ENCODE measurements around the gene COA6.

The COA6 gene

GRCh38 chr1:234409328-234409727 is 36.1 kb downstream of the COA6 start:
- Histone ChIP-seq H4K20me1 (ENCODE audit: low read depth, low read length) (no peaks in the 10 kb centered on the region), H3K4me2 (ENCODE audit: low read depth, low read length, poor library complexity, severe bottlenecking) (no peak overlapping the region), H3K27ac (ENCODE audit: low read depth, low read length) (no peak overlapping the region), H3K9me2 (replicated peaks; ENCODE audit: insufficient read depth, low read length) (no peaks in the 10 kb centered on the region), H3K79me2 (ENCODE audit: insufficient read depth, low read length) (no peaks in the 10 kb centered on the region), H3K9me3 (ENCODE audit: insufficient read depth, low read length) (no peaks in the 10 kb centered on the region), H3K4me3 (ENCODE audit: insufficient read depth, low read length, poor library complexity, severe bottlenecking) (no peak overlapping the region), H3F3A (ENCODE audit: insufficient read depth) (no peaks in the 10 kb centered on the region), H3K9ac (ENCODE audit: low read length) (no peak overlapping the region), H2AFZ (ENCODE audit: low read depth, low read length, severe bottlenecking) (no peak overlapping the region), H3K36me3 (ENCODE audit: low read length) (no peaks in the 10 kb centered on the region; the same call in 1 of the 2 replicates), H3K27me3 (ENCODE audit: low read length) (no peaks in the 10 kb centered on the region)
- TF ChIP-seq EZH2phosphoT487 (conservative IDR thresholded peaks at IDR 0.05; ENCODE audit: low read length) (no peak), CTCF (IDR thresholded peaks at IDR 0.05; ENCODE audit: insufficient read depth, low read length, poor library complexity, severe bottlenecking) (no peak)

- Histone ChIP-seq H3K4me2 (ENCODE audit: low read depth, low read length, poor library complexity, severe bottlenecking) (no peak overlapping the region), H3F3A (ENCODE audit: insufficient read depth) (no peaks in the 10 kb centered on the region), H3K27ac (ENCODE audit: low read depth, low read length) (no peak overlapping the region), H3K79me2 (ENCODE audit: insufficient read depth, low read length) (no peaks in the 10 kb centered on the region), H3K9ac (ENCODE audit: low read length) (no peak overlapping the region), H3K9me3 (ENCODE audit: insufficient read depth, low read length) (no peaks in the 10 kb centered on the region), H3K27me3 (ENCODE audit: low read length) (no peaks in the 10 kb centered on the region), H3K4me3 (ENCODE audit: insufficient read depth, low read length, poor library complexity, severe bottlenecking) (no peak overlapping the region), H3K9me2 (replicated peaks; ENCODE audit: insufficient read depth, low read length) (no peaks in the 10 kb centered on the region), H3K36me3 (ENCODE audit: low read length) (peaks cover 9% of the 10 kb centered on the region; the same call in 1 of the 2 replicates), H4K20me1 (ENCODE audit: low read depth, low read length) (no peaks in the 10 kb centered on the region), H2AFZ (ENCODE audit: low read depth, low read length, severe bottlenecking) (no peak overlapping the region)
- no peak for TF ChIP-seq EZH2phosphoT487 (conservative IDR thresholded peaks at IDR 0.05; ENCODE audit: low read length)
Measured at GRCh38 chr1:234412830-234413229, 39.6 kb downstream of the COA6 start.

- Histone ChIP-seq H2AFZ (ENCODE audit: low read depth, low read length, severe bottlenecking) (no peak overlapping the region), H3K36me3 (ENCODE audit: low read length) (peaks cover 16% of the 10 kb centered on the region; the same call in 1 of the 2 replicates), H3K4me2 (ENCODE audit: low read depth, low read length, poor library complexity, severe bottlenecking) (no peak overlapping the region), H3F3A (ENCODE audit: insufficient read depth) (no peaks in the 10 kb centered on the region), H3K79me2 (ENCODE audit: insufficient read depth, low read length) (no peaks in the 10 kb centered on the region), H3K9me2 (replicated peaks; ENCODE audit: insufficient read depth, low read length) (no peaks in the 10 kb centered on the region), H3K27ac (ENCODE audit: low read depth, low read length) (no peak overlapping the region), H3K4me3 (ENCODE audit: insufficient read depth, low read length, poor library complexity, severe bottlenecking) (no peak overlapping the region), H3K27me3 (ENCODE audit: low read length) (no peaks in the 10 kb centered on the region), H3K9ac (ENCODE audit: low read length) (no peak overlapping the region), H4K20me1 (ENCODE audit: low read depth, low read length) (no peaks in the 10 kb centered on the region), H3K9me3 (ENCODE audit: insufficient read depth, low read length) (no peaks in the 10 kb centered on the region)
- no peak for TF ChIP-seq EZH2phosphoT487 (conservative IDR thresholded peaks at IDR 0.05; ENCODE audit: low read length)
Measured at GRCh38 chr1:234413485-234413884, 40.2 kb downstream of the COA6 start.

- peaks cover 16% of the 10 kb centered on the region; the same call in 1 of the 2 replicates for H3K36me3 ChIP-seq (ENCODE audit: low read length)
- no peaks in the 10 kb centered on the region for H3K27me3 ChIP-seq (ENCODE audit: low read length)
- H3K4me3 ChIP-seq (ENCODE audit: insufficient read depth, low read length, poor library complexity, severe bottlenecking), result no peak overlapping the region
- no peaks in the 10 kb centered on the region for H3K9me3 ChIP-seq (ENCODE audit: insufficient read depth, low read length)
- H4K20me1 ChIP-seq (ENCODE audit: low read depth, low read length), result no peaks in the 10 kb centered on the region
- H3K27ac ChIP-seq (ENCODE audit: low read depth, low read length), result no peak overlapping the region
- H3K9me2 ChIP-seq (replicated peaks; ENCODE audit: insufficient read depth, low read length), result no peaks in the 10 kb centered on the region
- no peak for TF ChIP-seq CTCF (IDR thresholded peaks at IDR 0.05; ENCODE audit: insufficient read depth, low read length, poor library complexity, severe bottlenecking)
- TF ChIP-seq EZH2phosphoT487 (conservative IDR thresholded peaks at IDR 0.05; ENCODE audit: low read length), result no peak
- H3K4me2 ChIP-seq (ENCODE audit: low read depth, low read length, poor library complexity, severe bottlenecking), result no peak overlapping the region
- no peak overlapping the region for H2AFZ ChIP-seq (ENCODE audit: low read depth, low read length, severe bottlenecking)
- H3K79me2 ChIP-seq (ENCODE audit: insufficient read depth, low read length), result no peaks in the 10 kb centered on the region
- no peak overlapping the region for H3K9ac ChIP-seq (ENCODE audit: low read length)
- no peaks in the 10 kb centered on the region for H3F3A ChIP-seq (ENCODE audit: insufficient read depth)
Measured at GRCh38 chr1:234413990-234414389, 40.7 kb downstream of the COA6 start.

Data from SU-DHL-6 (cell line).